ENCODE measurements around the gene DENND4B. TPM values are rescaled to one million over a fixed set of nuclear protein-coding genes. Genes with fewer than 3 reads are reported as not detected.

DENND4B gene
- total and polyA plus RNA-seq, 7 donors, result 23.1 to 75.4 (median 47.1) TPM

DNA sequence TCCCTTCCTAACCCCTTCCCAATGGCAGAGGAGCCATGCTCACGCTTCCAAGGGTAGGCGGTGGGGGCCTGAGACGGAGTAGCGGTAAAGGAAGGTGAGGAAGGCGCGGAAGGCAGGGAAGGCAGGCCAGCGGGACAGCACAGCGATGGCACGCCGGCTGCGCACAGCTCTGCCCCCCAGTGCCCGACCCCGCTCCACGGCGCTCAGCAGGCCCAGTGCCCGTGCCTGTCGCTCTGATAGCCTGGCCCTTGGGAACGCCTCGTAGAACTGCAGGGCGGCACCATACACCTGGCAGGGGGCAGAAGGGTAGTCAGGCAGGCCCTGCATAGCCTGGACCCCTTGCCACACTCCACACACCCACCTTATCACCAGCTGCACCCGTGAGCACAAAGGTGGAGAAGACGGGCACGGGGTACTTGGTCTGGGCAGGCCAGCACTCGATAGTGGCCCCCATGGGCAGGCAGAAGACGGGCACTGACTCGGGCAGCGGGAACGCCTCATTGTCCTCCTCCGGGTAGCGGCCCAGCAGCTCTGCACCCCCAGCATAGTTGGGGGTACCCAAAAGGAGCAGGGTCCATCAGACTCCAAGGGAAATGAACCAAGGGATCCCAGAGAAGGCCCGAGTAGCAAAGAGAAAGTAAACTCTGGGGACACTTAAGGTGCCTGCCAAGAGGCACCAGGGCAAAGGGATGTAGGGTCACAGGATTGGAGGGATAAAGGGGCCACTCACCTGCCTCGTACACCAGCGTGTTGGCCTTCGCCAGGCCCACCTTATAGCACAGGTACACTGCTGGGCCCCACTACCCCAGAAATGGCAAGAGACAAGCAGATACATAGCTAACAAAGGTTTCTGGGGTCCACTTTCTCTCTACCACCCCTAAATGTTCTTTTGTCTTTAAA lies 4.4 kb downstream of the DENND4B start:
- intact Hi-C loops (cut with DNase I), result loop anchor here (2.0 to 10.0 kb wide), 3 partner anchors 17 to 267 kb away; partner anchors contain the start of genes ILF2 (in 1 of the 2) and NPR1 (in 1 of the 2)
- WGBS, 3 donors, result 93 to 94% (median 94%) methylated on average over 34 of the region's 34 CpGs
- no peaks in the 10 kb centered on the region for H3K9me3 ChIP-seq
- peaks cover 7 to 59% of the 10 kb centered on the region in 2 donors for H3K36me3 ChIP-seq (ENCODE audit: insufficient read depth in 1 of 2, low read depth in 1 of 2)
- TF ChIP-seq, protein P1, sequence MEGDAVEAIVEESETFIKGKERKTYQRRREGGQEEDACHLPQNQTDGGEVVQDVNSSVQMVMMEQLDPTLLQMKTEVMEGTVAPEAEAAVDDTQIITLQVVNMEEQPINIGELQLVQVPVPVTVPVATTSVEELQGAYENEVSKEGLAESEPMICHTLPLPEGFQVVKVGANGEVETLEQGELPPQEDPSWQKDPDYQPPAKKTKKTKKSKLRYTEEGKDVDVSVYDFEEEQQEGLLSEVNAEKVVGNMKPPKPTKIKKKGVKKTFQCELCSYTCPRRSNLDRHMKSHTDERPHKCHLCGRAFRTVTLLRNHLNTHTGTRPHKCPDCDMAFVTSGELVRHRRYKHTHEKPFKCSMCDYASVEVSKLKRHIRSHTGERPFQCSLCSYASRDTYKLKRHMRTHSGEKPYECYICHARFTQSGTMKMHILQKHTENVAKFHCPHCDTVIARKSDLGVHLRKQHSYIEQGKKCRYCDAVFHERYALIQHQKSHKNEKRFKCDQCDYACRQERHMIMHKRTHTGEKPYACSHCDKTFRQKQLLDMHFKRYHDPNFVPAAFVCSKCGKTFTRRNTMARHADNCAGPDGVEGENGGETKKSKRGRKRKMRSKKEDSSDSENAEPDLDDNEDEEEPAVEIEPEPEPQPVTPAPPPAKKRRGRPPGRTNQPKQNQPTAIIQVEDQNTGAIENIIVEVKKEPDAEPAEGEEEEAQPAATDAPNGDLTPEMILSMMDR (IDR thresholded peaks at IDR 0.05), result no peak
- H3K4me3 ChIP-seq, result no peak overlapping the region
- H3K27me3 ChIP-seq (ENCODE audit: insufficient read depth in 3 of 3, low read length in 2 of 3), result no peaks in the 10 kb centered on the region
- DNase-seq (no peak), ATAC-seq (no peak)
- no peak overlapping the region for H3K27ac ChIP-seq
- peaks cover 21% of the 10 kb centered on the region for H3K4me1 ChIP-seq

DNA sequence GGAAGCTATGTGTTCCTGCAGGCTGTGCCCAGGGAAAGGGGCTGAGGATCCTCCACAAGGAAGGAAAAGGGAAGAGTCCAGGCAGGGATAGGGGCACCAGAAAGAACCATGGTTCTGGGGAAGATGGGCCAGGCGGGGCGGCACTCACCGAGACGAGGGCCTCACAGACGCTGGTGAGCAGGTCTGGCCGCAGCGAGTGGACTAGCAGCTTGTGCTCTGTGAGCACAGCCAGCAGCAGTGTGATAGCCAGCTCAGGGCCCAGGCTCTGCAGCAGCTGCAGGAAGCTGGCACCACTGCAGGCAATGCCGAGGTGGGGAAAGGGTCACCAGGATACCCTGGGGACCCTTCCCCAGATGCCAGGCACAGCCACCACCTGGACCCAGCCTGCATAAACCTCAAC lies 5.8 kb downstream of the DENND4B start:
- Histone ChIP-seq H3K36me3 (ENCODE audit: insufficient read depth in 1 of 2, low read depth in 1 of 2) (peaks cover 9 to 73% of the 10 kb centered on the region in 2 donors), H3K4me1 (peaks cover 16% of the 10 kb centered on the region), H3K4me3 (no peak overlapping the region), H3K27me3 (ENCODE audit: insufficient read depth in 3 of 3, low read length in 2 of 3) (no peaks in the 10 kb centered on the region), H3K27ac (no peak overlapping the region), H3K9me3 (no peaks in the 10 kb centered on the region)
- intact Hi-C loops (cut with DNase I), result loop anchor here in 1 of 2 donors (10.0 kb wide), 2 partner anchors 146 to 266 kb away; partner anchors contain the start of genes ILF2 and NPR1
- 68 to 72% (median 70%) methylated on average over 8 of the region's 8 CpGs for WGBS, 3 donors
- no peak for ATAC-seq
- no peak for DNase-seq
- TF ChIP-seq, protein P1 (IDR thresholded peaks at IDR 0.05), result no peak

DNA sequence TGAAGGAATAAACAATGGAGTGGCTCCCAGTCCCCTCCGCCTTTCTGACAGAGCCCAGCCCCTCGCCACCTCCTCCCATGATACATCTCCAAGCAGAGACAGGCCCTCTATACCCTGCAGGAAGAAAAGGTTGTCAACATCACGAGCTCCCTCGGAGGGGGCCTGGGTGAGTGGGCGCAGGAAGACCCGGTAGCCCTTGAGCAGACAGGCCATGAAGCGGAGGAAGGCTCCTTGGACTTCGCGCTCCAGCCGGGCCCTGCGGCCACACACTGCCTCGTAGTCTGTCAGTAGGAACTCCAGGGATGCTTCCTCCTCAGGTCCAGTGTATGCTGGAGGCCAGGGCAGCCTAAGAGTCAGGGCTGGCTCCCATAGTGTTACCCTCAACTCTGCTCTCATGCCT lies 7.0 kb downstream of the DENND4B start:
- Histone ChIP-seq H3K9me3 (no peaks in the 10 kb centered on the region), H3K4me1 (peaks cover 8% of the 10 kb centered on the region), H3K4me3 (no peak overlapping the region), H3K27ac (no peak overlapping the region), H3K36me3 (ENCODE audit: insufficient read depth in 1 of 2, low read depth in 1 of 2) (peaks cover 9 to 85% of the 10 kb centered on the region in 2 donors), H3K27me3 (ENCODE audit: insufficient read depth in 3 of 3, low read length in 2 of 3) (no peaks in the 10 kb centered on the region)
- TF ChIP-seq, protein P1 (IDR thresholded peaks at IDR 0.05), result no peak
- no peak for ATAC-seq
- intact Hi-C loops (cut with DNase I), result no loop called here
- no peak for DNase-seq
- WGBS, 3 donors, result 91 to 94% (median 93%) methylated on average over 12 of the region's 12 CpGs

DNA sequence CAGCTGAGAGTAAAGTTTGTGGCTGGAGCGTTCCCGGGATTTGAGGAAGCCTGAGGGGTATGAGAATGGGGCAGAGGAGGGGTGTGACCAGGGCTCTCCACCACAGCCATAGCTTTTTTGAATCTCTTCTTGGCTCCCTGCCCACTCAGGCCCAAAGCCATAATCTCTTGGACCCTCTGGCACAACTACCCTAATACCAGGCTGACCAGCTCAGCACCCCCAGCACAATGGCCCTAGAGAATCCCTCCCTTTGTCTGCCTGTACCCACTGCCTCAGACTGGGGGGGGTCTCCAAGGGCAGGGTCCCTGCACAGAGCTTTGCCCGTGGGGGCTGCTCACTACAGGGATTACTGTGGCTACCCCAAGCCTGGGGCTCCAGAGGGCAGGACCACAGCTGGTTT lies 7.5 kb downstream of the DENND4B start:
- peaks cover 9 to 90% of the 10 kb centered on the region in 2 donors for H3K36me3 ChIP-seq (ENCODE audit: insufficient read depth in 1 of 2, low read depth in 1 of 2)
- peaks cover 5% of the 10 kb centered on the region for H3K4me1 ChIP-seq
- no peak overlapping the region for H3K27ac ChIP-seq
- intact Hi-C loops (cut with DNase I), result no loop called here
- H3K4me3 ChIP-seq, result no peak overlapping the region
- ATAC-seq (no peak), DNase-seq (no peak)
- WGBS, 3 donors, result 70 to 73% (median 71%) methylated on average over 3 of the region's 3 CpGs
- TF ChIP-seq, protein P1 (IDR thresholded peaks at IDR 0.05), result no peak
- H3K27me3 ChIP-seq (ENCODE audit: insufficient read depth in 3 of 3, low read length in 2 of 3), result no peaks in the 10 kb centered on the region
- no peaks in the 10 kb centered on the region for H3K9me3 ChIP-seq

All from psoas muscle (tissue), 8 donors.